Activated T-cell treated with anti-CD3 and anti-CD28 coated beads for 1 hour (primary cell): Measurements from ENCODE around the gene EXOSC1.
"Not testable (repeated sequence)": the region's sequence is repeated elsewhere in the genome, so short reads cannot be mapped to it uniquely, and the experiment has no call there.

Experiments used
- DNase-seq: peaks from one replicate; pipeline ENCODE4 v3.0.0-alpha.2; 2020; ENCODE audit warnings: low read depth

EXOSC1 gene

GRCh38 chr10:97459111-97459510 is 13.3 kb upstream of the EXOSC1 start:
- DNase-seq = no peak

GRCh38 chr10:97456686-97457065 is 10.9 kb upstream of the EXOSC1 start:
- no peak for DNase-seq

- no peak for DNase-seq
Observed at GRCh38 chr10:97456034-97456685, 10.4 kb upstream of the EXOSC1 start.

GRCh38 chr10:97454330-97455036 is 8.7 kb upstream of the EXOSC1 start:
- peak; percentile 25 for DNase-seq

GRCh38 chr10:97452352-97452751 is 6.5 kb upstream of the EXOSC1 start:
- no peak for DNase-seq

- DNase-seq = no peak
Observed at GRCh38 chr10:97451605-97452004, 5.8 kb upstream of the EXOSC1 start.

GRCh38 chr10:97450828-97451227 is 5.0 kb upstream of the EXOSC1 start:
- DNase-seq = no peak

GRCh38 chr10:97445357-97445721 is 467 bp downstream of the EXOSC1 start:
- no peak for DNase-seq

- no peak for DNase-seq
Observed at GRCh38 chr10:97444212-97444611, 1.6 kb downstream of the EXOSC1 start.

- DNase-seq = no peak
Observed at GRCh38 chr10:97442277-97442676, 3.5 kb downstream of the EXOSC1 start.

GRCh38 chr10:97435211-97435610 is 10.6 kb downstream of the EXOSC1 start:
- DNase-seq = no peak

- DNase-seq = no peak
Observed at GRCh38 chr10:97434557-97434956, 11.2 kb downstream of the EXOSC1 start.

- no peak for DNase-seq
Observed at GRCh38 chr10:97434055-97434454, 11.8 kb downstream of the EXOSC1 start.

- DNase-seq = peak; percentile 17
Observed at GRCh38 chr10:97428572-97428981, 17.2 kb downstream of the EXOSC1 start.

GRCh38 chr10:97427571-97428179 is 18.1 kb downstream of the EXOSC1 start:
- no peak for DNase-seq

- no peak for DNase-seq
Observed at GRCh38 chr10:97426776-97427570, 18.8 kb downstream of the EXOSC1 start.

- peak; percentile 93 for DNase-seq
Observed at GRCh38 chr10:97425964-97426775, 19.6 kb downstream of the EXOSC1 start, which contains the start of gene PGAM1. Gene PGAM1, plus strand, starts transcription at chr10:97426191. Its CDS starts 117 bp downstream, at chr10:97426308.

GRCh38 chr10:97423757-97424098 is 22.1 kb downstream of the EXOSC1 start:
- not testable (repeated sequence) for DNase-seq

- DNase-seq = no peak
Observed at GRCh38 chr10:97416565-97416964, 29.2 kb downstream of the EXOSC1 start.

- no peak for DNase-seq
Observed at GRCh38 chr10:97412891-97413304, 32.9 kb downstream of the EXOSC1 start.

GRCh38 chr10:97411406-97411805 is 34.4 kb downstream of the EXOSC1 start:
- no peak for DNase-seq

- no peak for DNase-seq
Observed at GRCh38 chr10:97408496-97408992, 37.3 kb downstream of the EXOSC1 start.
